Measurements from ENCODE around the gene SEBOX.

SEBOX gene

DNA sequence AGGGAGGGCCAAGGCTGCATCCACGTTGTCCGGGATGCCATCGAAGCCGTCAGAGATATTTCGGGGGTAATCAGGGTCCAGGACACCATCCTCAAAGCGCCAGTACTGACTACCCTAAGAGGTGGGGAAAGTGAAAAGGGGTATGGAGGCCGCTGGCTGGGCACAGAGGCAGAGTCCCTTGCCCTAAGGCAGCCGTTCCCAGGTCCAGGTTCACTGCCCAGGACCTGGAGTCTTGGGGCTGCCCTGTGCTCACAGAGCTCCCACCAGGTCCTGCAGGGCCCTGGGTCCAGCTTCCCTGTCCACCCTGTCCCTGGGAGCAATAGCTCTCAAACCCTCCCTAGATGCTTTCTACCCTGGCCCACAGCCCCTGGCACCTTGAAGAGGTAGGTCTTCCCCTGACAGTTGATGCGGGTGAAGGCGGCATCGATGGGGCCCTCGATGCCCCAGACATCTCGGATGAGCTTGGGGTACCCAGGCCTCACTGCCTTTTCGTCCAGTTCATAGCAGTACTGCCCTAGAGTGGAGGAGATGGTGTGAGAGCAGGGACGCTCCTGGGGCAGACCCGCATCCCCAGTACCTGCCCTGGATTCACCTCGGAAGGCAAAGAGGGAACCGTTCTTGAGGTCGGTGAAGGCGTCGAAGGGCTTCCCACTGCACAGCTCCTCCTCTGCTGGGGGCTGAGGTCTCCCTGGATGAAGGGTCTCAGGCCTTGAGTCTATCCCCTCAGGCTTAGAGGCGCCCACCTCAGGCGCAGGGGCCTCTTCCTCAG is 4.1 kb upstream of the SEBOX start:
- TF ChIP-seq GATA2 (IDR thresholded peaks at IDR 0.05; ENCODE audit: low read depth, low read length): no peak

DNA sequence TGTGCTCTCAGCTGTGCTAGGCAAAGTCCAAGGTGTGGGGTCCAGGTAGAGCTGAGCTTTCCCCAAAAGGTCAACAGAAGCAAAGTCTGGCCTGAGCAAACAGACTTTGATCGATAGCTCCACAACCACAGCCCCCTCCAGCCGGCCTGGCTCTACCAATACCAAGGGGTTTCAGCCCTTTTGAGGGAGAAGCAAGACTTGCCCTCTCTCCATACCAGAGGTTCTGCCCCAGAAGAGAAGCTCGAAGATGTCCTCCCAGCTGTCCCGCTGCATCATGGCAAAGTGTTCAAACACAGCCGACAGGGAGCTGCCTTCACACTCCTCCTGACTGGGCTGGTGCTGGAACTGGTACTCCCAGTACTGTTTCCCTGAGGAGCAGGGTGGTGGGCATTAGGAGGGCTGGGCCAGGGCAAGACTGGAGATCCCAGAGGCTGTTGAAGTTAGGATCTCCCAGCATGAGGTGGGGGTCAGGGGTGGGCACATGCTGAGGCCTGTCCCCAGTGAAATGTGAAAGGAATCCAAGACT is 3.4 kb upstream of the SEBOX start:
- TF ChIP-seq GATA2 (IDR thresholded peaks at IDR 0.05; ENCODE audit: low read depth, low read length) (no peak), GATA3 (IDR thresholded peaks at IDR 0.05; ENCODE audit: low read depth, low read length) (no peak)

- no peak for TF ChIP-seq GATA2 (IDR thresholded peaks at IDR 0.05; ENCODE audit: low read depth, low read length)
- TF ChIP-seq GATA3 (IDR thresholded peaks at IDR 0.05; ENCODE audit: low read depth, low read length): no peak
These were observed 2.8 kb upstream of the SEBOX start for GRCh38 chr17:28367641-28368305.

GRCh38 chr17:28366605-28367004 is 1.6 kb upstream of the SEBOX start:
- TF ChIP-seq GATA2 (IDR thresholded peaks at IDR 0.05; ENCODE audit: low read depth, low read length): no peak
- TF ChIP-seq GATA3 (IDR thresholded peaks at IDR 0.05; ENCODE audit: low read depth, low read length): no peak

- no peak for TF ChIP-seq GATA3 (IDR thresholded peaks at IDR 0.05; ENCODE audit: low read depth, low read length)
These were observed 488 bp upstream of the SEBOX start for GRCh38 chr17:28365487-28365886.

DNA sequence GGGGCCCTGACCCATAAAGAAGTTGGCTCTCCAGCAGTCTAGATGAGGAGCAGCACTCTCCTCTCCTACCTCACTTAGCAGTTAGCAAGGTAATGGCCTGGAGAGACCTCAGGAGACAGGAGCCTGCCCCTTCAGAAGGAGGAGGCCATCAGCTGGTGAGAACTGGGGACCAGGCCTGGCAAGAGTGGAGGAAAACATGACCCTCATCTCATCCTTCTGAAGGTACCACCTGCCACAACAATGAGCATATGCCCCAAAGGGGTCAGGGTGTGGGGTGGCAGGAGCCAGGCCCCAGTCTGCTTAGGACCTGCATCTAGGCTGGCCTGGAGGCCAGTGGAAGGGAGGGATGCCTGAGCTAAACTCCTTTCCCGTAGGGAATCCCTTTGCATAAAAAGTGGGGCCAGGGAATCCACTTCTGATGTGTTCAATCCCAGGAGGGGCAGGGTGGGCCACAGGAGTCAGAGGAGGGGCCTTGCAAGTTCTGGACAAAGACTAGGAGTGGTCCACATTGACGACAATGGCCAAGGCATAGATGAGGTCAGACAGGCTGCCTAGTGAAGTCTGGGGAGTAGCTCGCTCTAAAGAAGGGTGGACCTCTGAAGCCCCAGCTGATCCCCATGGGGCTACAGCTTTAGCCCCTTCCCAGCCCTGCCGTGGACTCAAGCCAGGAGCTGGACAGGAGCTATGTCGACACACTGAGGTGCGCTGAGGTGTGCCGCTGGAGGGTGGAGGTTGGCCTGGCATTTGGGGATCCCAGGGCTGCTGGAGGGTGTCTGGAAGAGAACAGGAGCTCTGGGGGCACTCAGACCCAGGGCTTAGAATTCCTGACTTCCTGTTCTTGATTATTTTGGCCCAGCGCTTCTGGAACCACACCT is 986 bp downstream of the SEBOX start:
- TF ChIP-seq GATA2 (IDR thresholded peaks at IDR 0.05; ENCODE audit: low read depth, low read length): no peak
- no peak for TF ChIP-seq GATA3 (IDR thresholded peaks at IDR 0.05; ENCODE audit: low read depth, low read length)

DNA sequence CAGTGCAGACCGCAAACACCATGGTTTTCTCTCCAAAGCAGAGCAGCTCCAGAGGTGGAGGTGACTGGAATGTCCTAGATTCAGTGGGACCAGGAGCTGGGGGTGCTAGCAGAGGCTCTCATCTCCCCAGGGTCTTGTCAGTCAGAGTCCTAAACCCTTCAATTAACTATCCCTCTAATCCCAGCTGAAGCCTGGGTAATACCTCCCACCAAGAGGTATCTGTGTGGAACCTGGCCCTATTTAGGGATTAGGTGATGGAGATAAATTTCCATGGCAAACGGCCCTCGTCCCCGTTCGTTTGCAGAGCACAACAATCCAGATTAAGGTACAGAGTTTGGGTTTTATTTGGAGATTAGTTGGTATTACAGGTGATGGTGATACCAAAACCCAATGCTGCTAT is 1.8 kb downstream of the SEBOX start:
- no peak for TF ChIP-seq GATA2 (IDR thresholded peaks at IDR 0.05; ENCODE audit: low read depth, low read length)
- TF ChIP-seq GATA3 (IDR thresholded peaks at IDR 0.05; ENCODE audit: low read depth, low read length): no peak

DNA sequence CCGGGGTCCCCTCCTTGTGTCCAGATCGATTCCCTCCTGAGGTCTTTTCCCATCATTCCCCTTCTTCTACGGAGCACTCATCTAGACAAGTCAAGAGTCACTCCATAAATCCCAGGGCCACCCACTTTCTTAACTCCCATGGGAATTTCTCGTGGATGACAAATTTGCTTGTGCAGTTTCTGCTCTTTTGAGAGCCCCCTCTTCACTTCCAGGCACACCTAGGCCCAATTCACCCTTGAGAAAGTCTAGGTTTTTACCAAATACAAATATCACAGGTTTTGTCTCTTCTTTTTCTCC is 7.2 kb downstream of the SEBOX start:
- TF ChIP-seq GATA2 (IDR thresholded peaks at IDR 0.05; ENCODE audit: low read depth, low read length): no peak
- no peak for TF ChIP-seq GATA3 (IDR thresholded peaks at IDR 0.05; ENCODE audit: low read depth, low read length)

DNA sequence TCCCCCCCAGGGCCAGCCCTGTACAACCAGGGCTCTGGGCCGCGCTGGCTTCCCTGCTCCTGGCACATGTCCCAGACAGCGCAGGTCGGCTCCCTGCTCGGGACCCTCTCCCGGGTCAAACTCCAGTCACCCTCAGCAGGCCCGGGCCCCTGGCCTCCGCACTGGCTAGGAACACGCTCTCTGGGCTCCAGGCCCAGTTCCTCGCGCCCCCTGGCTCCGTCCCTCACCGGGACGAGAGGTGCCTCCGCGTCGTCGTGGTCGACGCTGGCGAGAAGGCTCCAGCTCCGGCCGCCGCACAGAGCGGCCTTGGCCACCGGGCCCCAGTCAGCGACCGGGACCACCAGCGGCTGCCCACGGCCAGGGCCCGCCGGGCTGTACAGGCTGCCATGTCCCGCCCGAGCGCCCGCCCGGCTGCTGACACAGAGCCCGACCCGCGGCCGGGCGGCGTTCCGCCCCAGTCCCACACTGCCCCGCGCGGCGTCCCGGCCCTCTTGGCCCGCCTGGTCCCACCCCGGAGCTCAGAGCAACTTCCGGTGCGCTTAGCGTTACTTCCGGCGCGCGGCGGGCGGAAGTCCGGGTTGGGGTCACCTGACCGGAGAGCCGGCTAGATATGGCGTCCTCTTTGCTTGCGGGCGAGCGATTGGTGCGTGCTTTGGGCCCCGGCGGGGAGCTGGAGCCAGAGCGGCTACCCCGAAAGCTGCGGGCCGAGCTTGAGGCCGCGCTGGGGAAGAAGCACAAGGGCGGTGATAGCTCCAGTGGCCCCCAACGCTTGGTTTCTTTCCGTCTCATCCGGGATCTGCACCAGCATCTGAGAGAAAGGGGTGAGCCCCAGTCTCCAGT is 7.7 kb downstream of the SEBOX start, which contains the start of gene POLDIP2:
POLDIP2 (minus strand) TSS at position 467 of the 840 bp plus-strand sequence; CDS start at position 388, 79 bp downstream.
- TF ChIP-seq GATA3 (IDR thresholded peaks at IDR 0.05; ENCODE audit: low read depth, low read length): no peak
- TF ChIP-seq GATA2 (IDR thresholded peaks at IDR 0.05; ENCODE audit: low read depth, low read length): no peak

DNA sequence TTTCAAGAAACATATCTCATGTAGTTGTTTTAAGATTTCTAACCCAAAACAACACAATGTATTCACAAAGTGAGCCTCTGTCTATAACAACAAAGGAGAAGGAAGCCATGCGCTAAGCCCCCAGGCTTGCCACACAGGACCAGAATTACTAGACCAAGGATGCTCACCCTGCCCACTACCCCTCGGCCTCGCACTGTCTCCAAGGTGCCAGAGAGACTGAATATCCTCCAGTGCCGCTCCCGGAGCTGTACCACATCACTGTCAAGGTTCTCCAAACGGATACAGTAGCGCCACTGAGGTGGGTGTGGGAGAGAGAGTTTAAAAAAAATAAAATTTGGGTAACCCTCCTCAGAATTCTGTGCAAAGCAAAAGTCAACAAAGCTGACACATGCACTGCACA is 14.7 kb downstream of the SEBOX start:
- no peak for TF ChIP-seq GATA3 (IDR thresholded peaks at IDR 0.05; ENCODE audit: low read depth, low read length)
- TF ChIP-seq GATA2 (IDR thresholded peaks at IDR 0.05; ENCODE audit: low read depth, low read length): no peak

GRCh38 chr17:28348979-28349378 is 16.0 kb downstream of the SEBOX start:
- no peak for TF ChIP-seq GATA3 (IDR thresholded peaks at IDR 0.05; ENCODE audit: low read depth, low read length)
- TF ChIP-seq GATA2 (IDR thresholded peaks at IDR 0.05; ENCODE audit: low read depth, low read length): no peak

- TF ChIP-seq GATA3 (IDR thresholded peaks at IDR 0.05; ENCODE audit: low read depth, low read length) (no peak), GATA2 (IDR thresholded peaks at IDR 0.05; ENCODE audit: low read depth, low read length) (no peak)
These were observed 17.6 kb downstream of the SEBOX start for GRCh38 chr17:28347261-28347891.

DNA sequence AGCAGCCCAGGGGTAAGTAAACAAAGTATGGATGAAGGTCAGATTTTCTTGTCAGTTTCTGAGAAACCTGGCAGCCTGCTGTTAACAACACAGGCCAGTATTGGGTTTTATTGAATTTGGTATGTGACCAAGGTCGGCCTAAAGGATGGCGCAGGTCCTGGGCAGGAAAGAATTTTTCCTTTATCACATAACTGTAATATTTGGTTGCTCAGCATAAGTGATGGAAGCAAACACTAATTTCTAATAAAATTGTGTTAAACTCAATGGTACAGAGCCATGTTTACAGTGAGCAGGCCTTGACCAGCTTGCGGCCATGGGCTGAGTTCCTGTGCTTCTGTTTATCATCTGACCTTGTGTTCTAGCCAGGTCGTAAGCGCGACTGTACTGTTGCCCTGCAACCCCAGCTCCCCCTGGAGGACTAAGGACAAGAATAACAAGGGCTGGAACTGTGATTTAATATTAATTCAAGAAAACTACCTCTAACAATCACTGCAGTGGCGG is 18.2 kb downstream of the SEBOX start:
- no peak for TF ChIP-seq GATA2 (IDR thresholded peaks at IDR 0.05; ENCODE audit: low read depth, low read length)
- TF ChIP-seq GATA3 (IDR thresholded peaks at IDR 0.05; ENCODE audit: low read depth, low read length): no peak
